ENCODE measurements around the gene ZCCHC2.

DNA sequence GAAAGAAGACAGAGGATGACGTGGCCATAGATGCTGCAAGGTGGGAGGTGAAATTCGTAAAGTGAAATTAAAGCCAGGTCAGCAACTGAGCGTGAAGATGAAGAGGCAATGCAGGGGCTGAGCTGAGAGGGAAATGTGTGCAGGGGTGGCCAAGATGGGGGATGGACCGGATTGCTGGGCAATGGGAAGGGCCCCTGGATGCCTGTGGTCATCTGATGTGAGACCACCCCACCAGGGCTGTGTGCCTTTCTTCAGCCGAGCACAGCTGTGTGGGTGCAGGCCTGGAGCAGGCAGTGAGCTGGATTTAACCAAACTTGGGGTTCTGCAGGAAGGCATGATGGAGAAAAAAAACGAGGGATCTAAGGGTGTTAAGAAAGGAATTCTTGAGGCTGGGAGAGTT, 80.4 kb downstream of the ZCCHC2 start:
- TF ChIP-seq KDM1A (IDR thresholded peaks at IDR 0.05; ENCODE audit: low read depth) (no peak), NPAS2 (CRISPR knock-in tag; IDR thresholded peaks at IDR 0.05; ENCODE audit: borderline replicate concordance) (no peak)
- TF ChIP-seq, protein P1, sequence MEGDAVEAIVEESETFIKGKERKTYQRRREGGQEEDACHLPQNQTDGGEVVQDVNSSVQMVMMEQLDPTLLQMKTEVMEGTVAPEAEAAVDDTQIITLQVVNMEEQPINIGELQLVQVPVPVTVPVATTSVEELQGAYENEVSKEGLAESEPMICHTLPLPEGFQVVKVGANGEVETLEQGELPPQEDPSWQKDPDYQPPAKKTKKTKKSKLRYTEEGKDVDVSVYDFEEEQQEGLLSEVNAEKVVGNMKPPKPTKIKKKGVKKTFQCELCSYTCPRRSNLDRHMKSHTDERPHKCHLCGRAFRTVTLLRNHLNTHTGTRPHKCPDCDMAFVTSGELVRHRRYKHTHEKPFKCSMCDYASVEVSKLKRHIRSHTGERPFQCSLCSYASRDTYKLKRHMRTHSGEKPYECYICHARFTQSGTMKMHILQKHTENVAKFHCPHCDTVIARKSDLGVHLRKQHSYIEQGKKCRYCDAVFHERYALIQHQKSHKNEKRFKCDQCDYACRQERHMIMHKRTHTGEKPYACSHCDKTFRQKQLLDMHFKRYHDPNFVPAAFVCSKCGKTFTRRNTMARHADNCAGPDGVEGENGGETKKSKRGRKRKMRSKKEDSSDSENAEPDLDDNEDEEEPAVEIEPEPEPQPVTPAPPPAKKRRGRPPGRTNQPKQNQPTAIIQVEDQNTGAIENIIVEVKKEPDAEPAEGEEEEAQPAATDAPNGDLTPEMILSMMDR (IDR thresholded peaks at IDR 0.05) = no peak
- TF ChIP-seq, protein P2, sequence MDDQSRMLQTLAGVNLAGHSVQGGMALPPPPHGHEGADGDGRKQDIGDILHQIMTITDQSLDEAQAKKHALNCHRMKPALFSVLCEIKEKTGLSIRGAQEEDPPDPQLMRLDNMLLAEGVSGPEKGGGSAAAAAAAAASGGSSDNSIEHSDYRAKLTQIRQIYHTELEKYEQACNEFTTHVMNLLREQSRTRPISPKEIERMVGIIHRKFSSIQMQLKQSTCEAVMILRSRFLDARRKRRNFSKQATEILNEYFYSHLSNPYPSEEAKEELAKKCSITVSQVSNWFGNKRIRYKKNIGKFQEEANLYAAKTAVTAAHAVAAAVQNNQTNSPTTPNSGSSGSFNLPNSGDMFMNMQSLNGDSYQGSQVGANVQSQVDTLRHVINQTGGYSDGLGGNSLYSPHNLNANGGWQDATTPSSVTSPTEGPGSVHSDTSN (IDR thresholded peaks at IDR 0.05) = no peak
